HG02642 (cell line): ENCODE results near the gene LAMC3.

Source experiments
- ATAC-seq: cut with Tn5 transposase; IDR thresholded peaks from one replicate; pipeline ENCODE4 v1.9.1; 2021; ENCODE audit warnings: mild to moderate bottlenecking; ENCODE audit not compliant: unreplicated experiment, poor library complexity

LAMC3 gene

DNA sequence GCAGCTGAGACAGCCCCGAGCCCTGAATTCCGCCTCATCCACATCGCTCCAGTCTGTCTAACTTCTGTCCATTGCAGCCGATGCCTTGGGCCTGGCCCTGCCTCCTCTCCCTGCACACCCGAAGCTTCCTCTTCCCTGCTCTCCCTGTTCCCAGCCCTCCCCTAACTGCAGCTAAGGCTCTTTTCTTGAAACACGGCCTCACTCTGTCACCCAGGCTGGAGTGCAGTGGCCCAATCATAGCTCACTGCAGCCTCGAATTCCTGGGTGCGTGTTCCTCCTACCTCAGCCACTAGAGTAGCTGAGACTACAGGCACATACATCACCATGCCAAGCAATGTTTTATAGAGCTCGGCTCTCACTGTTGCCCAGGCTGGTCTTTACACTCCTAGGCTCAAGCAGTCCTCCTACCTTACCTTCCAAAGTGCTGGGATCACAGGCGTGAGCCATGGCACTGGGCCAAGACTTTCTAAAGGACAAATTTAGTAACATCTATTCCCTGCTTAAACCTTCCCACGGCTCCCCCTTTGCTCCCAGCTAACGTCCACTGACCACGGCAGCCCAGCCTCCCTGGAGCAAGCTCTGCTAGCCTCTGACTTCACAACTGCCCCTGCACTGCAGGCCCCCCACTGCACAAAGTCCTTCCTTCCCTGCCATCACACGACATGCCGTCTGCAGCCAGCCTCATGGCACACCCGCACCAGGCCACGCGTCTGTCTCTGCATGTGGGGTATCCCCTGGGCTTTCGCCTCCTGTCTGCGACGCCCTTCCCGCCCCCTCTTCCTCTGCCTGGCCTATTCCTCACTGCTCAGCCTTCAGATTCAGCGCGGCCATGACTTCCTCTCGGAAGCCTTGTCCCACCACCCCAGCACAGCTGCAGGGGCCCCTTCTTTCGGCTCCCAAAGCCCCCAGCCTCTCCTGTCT is 28.6 kb downstream of the LAMC3 start:
- ATAC-seq: no peak

DNA sequence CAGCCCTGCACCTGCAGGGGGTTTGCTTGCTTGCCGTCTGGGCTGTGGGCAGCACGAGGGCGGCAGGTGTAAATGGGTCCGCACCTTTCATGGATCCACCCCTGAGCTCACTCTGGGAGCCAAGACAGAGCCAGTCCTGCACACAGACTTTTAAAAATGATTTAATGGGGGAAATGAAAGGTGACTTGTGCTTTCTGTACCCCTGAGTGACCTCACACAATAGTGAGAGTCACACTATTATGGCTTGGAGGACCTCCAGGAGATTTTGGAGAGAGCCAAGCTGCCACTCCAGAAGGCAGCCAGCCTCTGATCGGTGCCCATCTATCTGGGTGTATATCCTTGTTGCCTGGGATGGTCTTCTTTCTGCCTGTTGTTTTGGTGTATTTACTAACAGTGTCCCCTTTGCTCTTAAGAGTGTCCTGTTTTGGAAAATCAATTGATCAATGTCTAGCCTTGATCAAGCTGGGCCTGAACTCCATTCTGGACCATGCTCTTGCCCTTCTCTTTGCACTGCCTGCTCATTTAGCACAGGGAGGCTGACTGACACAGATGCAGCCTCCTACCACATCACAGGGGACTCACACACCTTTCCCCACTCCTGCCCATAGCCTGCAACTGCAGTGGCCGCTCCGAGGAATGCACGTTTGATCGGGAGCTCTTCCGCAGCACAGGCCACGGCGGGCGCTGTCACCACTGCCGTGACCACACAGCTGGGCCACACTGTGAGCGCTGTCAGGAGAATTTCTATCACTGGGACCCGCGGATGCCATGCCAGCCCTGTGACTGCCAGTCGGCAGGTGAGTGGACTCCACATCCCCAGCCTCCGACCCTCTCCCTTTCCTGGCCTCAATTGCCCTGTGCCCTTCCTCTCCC is 29.5 kb downstream of the LAMC3 start:
- no peak for ATAC-seq

- ATAC-seq: no peak
These were observed 30.4 kb downstream of the LAMC3 start for GRCh38 chr9:131039129-131039954.

GRCh38 chr9:131042666-131043065 is 33.7 kb downstream of the LAMC3 start:
- ATAC-seq: no peak

- ATAC-seq: no peak
These were observed 34.1 kb downstream of the LAMC3 start for GRCh38 chr9:131043087-131043486.

DNA sequence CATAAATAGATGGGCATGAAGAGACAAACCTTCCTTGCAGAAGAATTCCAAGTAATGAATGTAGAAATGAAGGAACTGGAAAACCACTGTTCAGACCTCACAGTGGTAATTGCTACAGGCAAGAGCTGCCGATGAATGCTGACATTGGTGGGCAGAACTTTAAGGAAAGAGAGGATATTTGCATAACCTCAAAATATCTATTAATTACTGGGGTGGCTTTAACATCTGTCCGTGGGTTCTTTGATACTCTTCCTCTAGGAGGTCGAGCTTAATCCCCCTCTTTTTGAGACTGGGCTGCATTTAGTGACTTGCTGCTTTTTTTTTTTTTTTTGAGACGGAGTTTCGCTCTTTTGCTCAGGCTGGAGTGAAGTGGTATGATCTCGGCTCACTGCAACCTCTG is 34.7 kb downstream of the LAMC3 start:
- no peak for ATAC-seq

DNA sequence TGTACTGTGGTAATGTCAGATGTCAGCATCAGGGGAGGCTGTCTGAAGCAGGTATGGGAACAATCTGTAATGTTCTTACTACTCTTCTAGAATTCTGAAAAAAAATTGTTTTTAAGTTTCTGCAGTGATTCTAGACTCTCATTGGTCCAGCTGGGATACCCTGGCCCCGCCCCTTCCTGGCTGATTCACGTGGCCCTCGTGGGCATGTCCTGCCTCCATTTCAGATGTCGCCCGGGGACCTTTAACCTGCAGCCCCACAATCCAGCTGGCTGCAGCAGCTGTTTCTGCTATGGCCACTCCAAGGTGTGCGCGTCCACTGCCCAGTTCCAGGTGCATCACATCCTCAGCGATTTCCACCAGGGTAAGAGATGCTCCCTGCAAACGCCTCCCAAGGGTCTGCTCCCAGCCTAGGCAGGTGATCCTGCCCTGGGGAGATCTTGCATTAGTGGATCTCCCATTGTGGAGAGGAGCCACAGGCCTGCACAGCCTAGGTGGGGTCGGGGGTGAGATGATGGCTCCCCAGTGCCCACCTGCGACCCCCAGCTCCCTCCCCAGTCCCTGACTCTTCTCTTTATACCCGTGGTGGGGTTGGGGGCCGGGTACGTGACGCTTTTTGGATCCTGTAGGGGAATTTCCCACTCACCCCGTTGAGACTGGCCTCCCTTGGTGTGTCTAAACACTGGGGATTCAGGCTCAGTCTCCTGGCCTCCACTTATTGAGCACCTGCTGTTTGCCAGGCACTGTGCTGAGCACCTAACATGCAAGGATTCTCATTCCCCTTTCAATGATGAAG is 36.5 kb downstream of the LAMC3 start:
- no peak for ATAC-seq

DNA sequence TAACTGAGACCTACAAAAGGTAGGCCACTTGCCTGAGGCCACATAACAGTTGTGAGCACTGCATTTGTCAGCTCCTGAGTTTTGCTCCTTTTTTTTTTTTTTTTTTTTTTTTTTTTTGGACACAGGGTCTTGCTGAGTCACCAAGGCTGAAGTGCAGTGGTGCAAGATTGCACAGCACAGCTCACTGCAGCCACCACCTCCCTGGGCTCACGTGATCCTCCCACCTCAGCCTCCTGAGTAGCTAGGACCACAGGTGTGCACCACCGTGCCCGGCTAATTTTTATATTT is 37.1 kb downstream of the LAMC3 start:
- no peak for ATAC-seq

DNA sequence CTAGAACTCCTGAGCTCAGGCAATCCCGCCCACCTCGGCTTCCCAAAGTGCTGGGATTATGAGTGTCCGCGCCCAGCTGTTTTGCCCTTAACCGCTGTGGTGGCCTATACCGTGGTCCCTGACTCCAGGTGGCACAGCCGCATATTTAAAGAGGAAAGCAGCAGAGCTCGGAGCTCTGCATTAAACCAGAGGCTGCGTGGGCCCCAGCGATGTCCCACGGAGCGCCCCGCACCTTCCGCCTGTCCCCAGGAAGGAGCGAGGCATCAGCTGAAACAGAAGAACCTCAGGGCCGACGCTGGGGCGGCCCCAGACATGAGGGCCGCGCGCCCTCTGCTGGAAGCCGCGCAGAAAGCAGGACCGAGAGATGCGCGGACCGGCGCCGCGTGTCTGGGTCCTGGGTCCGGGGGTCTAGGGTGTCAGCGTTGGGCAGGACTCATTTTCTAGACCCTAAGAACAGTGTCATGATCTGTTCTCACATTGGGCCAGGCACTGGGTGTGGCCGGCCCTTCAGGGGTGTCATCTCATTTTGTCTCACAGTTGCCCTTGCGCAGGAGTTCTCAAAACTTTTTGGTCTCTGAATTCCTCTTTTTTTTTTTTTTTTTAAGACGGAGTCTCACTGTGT is 37.7 kb downstream of the LAMC3 start:
- peak; percentile 65 for ATAC-seq

DNA sequence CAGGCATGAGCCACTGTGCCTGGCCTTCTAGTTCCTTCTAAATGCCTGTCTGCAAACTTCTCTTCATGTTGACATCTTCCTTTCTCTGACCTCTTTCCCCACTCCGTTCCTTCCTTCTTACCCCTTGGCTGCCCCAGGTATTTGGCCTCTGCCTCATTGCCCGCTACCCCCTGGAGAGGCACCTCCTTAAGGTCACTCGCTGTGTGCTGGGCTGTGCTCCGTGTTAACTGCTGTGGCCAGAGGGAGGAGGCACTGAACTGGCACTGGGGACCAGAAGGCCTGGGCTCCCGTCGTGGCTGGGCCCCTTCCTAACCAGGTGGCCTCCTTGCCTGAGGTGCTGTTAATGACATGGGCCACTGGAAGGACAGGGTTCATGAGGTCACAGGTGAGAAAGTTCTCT is 39.4 kb downstream of the LAMC3 start:
- no peak for ATAC-seq

- ATAC-seq: no peak
These were observed 39.8 kb downstream of the LAMC3 start for GRCh38 chr9:131048820-131049219.

GRCh38 chr9:131049829-131050715 is 41.1 kb downstream of the LAMC3 start:
- ATAC-seq: no peak

DNA sequence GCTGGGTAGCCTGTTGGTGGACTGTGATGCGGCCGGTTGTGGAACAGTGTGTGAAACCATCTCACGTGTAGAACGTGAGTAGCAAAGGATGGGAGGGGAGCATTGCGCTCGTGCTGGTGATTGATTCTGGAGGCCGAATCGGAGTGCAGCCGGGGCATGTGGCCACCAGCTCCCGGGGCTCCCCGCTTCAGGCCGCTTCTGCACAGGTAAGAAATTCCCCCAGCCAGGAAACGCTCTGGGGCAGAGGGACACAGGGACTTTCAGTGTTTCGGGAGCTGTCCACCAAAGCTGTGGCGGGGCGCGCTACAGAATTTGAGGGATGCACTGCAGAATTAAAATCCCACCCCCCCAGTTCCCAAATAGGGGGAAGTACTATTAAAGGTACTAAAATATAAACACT is 41.9 kb downstream of the LAMC3 start:
- ATAC-seq: no peak

- no peak for ATAC-seq
These were observed 42.9 kb downstream of the LAMC3 start for GRCh38 chr9:131051592-131052517.

DNA sequence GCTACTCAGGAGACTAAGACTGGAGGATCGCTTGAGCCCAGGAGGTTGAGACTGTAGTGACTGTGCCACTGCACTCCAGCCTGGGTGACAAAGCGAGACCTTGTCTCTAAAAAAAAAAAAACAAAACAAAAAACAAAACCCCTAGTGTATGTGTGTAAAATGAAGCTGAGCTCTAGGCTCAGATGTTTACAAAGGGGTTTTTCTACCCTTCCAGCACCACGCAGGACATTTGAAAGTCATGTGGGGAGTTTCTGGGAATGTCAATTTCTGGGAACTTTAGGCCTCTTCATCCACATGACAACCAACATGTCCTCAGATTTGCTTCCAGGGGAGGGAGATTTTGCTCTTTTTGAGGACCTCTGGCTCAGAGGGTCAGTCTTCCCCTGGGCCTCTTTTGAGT is 44.9 kb downstream of the LAMC3 start:
- ATAC-seq: no peak

GRCh38 chr9:131056781-131057506 is 48.0 kb downstream of the LAMC3 start:
- no peak for ATAC-seq
